Measurements from ENCODE around the gene ASAP2.

Gene ASAP2

GRCh38 chr2:9445089-9445488, 238.5 kb downstream of the ASAP2 start:
- no peak for DNase-seq

GRCh38 chr2:9451231-9451630, 244.6 kb downstream of the ASAP2 start:
- DNase-seq: no peak
